ENCODE data around the gene ZC3H7A.

The ZC3H7A gene

GRCh38 chr16:11727796-11728543 is 69.1 kb downstream of the ZC3H7A start:
- H3K27ac Mint-ChIP-seq, result no peak overlapping the region
- DNase-seq (ENCODE audit: low spot score in 2 of 2), result no peak
- H3K4me3 Mint-ChIP-seq, result no peak overlapping the region
- ATAC-seq (ENCODE audit: low read depth), result no peak
- H3K36me3 Mint-ChIP-seq, result peaks cover 23% of the 10 kb centered on the region
- no peaks in the 10 kb centered on the region for H3K9me3 Mint-ChIP-seq
- H3K27me3 Mint-ChIP-seq, result no peaks in the 10 kb centered on the region
- H3K4me1 Mint-ChIP-seq, result no peaks in the 10 kb centered on the region

GRCh38 chr16:11726008-11726407 is 71.0 kb downstream of the ZC3H7A start:
- Mint-ChIP-seq H3K4me3 (no peak overlapping the region), H3K4me1 (no peaks in the 10 kb centered on the region), H3K27me3 (no peaks in the 10 kb centered on the region), H3K9me3 (no peaks in the 10 kb centered on the region), H3K36me3 (peaks cover 22% of the 10 kb centered on the region), H3K27ac (no peak overlapping the region)
- ATAC-seq (ENCODE audit: low read depth), result no peak
- no peak for DNase-seq (ENCODE audit: low spot score in 2 of 2)

DNA sequence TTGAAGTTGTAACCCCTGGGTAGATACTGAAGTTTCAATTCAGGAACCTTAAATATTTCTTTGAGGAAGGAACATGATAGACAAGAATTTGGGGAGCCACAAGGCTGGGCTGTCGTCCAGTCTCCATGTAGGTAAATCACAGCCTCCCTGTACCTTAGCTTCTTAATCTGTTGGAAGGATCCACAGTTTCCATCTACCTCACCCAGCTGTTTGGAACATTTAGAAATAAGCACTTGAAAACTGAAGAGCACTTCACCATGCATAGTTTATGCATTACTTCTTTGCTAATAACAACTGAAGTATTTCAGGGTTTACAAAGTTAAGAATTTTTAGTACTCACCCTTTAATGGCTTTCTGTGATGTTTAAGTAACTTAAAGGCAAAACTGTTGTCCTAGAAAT is 71.6 kb downstream of the ZC3H7A start:
- no peak overlapping the region for H3K27ac Mint-ChIP-seq
- H3K4me1 Mint-ChIP-seq, result no peaks in the 10 kb centered on the region
- no peaks in the 10 kb centered on the region for H3K9me3 Mint-ChIP-seq
- H3K4me3 Mint-ChIP-seq, result no peak overlapping the region
- H3K36me3 Mint-ChIP-seq, result peaks cover 22% of the 10 kb centered on the region
- ATAC-seq (ENCODE audit: low read depth) (no peak), DNase-seq (ENCODE audit: low spot score in 2 of 2) (no peak)
- no peaks in the 10 kb centered on the region for H3K27me3 Mint-ChIP-seq

GRCh38 chr16:11722468-11722808 is 74.6 kb downstream of the ZC3H7A start:
- H3K4me3 Mint-ChIP-seq, result no peak overlapping the region
- peak overlapping the region; percentile 38 for H3K27ac Mint-ChIP-seq
- peaks cover 8% of the 10 kb centered on the region for H3K4me1 Mint-ChIP-seq
- DNase-seq (ENCODE audit: low spot score in 2 of 2) (no peak), ATAC-seq (ENCODE audit: low read depth) (no peak)
- no peaks in the 10 kb centered on the region for H3K9me3 Mint-ChIP-seq
- no peaks in the 10 kb centered on the region for H3K27me3 Mint-ChIP-seq
- peaks cover 19% of the 10 kb centered on the region for H3K36me3 Mint-ChIP-seq

DNA sequence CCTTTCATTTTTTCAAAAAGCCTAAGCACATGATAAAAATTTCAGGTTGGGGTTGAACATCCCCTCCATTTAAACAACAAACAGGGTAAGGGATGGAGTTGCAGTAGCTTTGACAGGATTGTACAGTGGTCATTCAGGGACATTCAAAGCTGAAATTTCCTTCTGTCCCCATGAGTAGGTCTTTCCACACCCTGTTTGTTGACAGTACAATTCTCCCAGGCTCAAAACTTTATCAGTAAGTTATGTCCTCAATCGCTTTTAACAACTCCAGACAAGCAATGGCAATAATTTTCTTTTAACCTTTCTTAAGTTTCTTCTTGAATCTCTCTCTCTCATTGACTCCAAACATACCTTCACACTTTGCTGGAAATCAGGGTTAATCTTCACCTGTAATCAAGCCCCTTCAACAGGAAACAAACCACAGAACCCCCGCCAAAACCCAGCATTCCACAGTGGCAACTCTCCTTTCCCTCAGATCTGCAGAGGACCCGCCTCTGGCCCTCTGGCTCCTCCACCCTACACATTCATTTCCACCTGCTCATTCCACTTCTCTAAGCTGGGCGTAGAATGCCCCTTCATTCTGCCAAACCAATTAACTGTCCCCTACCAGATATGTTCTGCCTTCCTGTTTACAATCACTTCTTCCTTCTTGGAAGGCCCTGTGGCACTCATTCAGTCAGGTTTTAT is 75.1 kb downstream of the ZC3H7A start:
- ATAC-seq (ENCODE audit: low read depth), result no peak
- H3K9me3 Mint-ChIP-seq, result no peaks in the 10 kb centered on the region
- no peaks in the 10 kb centered on the region for H3K27me3 Mint-ChIP-seq
- peaks cover 17% of the 10 kb centered on the region for H3K36me3 Mint-ChIP-seq
- no peak overlapping the region for H3K4me3 Mint-ChIP-seq
- no peak for DNase-seq (ENCODE audit: low spot score in 2 of 2)
- H3K27ac Mint-ChIP-seq, result peak overlapping the region; percentile 38
- H3K4me1 Mint-ChIP-seq, result peaks cover 8% of the 10 kb centered on the region

DNA sequence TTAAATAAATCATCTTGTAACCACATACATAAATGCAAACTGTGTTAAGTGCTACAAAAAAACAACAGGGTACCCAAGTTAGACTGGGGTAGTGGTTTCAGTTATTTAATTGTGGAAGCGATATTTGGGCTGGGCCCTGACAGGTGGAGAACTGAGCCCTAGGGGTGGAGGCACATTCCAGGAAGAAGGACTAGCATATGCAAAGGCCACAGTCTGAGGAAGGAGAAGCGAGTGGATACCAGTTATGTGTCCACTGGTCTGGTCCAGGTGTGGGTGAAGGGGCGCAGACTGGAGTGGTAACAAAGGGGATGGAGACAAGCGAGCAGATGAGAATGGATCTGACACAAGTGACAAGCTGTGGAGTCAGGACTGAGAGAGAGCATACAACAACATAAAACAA is 77.3 kb downstream of the ZC3H7A start:
- Mint-ChIP-seq H3K4me3 (no peak overlapping the region), H3K27ac (no peak overlapping the region), H3K27me3 (no peaks in the 10 kb centered on the region), H3K9me3 (no peaks in the 10 kb centered on the region), H3K36me3 (peaks cover 16% of the 10 kb centered on the region), H3K4me1 (peaks cover 8% of the 10 kb centered on the region)
- DNase-seq (ENCODE audit: low spot score in 2 of 2) (no peak), ATAC-seq (ENCODE audit: low read depth) (no peak)

- H3K36me3 Mint-ChIP-seq, result peaks cover 18% of the 10 kb centered on the region
- H3K27ac Mint-ChIP-seq, result no peak overlapping the region
- H3K9me3 Mint-ChIP-seq, result no peaks in the 10 kb centered on the region
- H3K4me3 Mint-ChIP-seq, result no peak overlapping the region
- DNase-seq (ENCODE audit: low spot score in 2 of 2) (no peak), ATAC-seq (ENCODE audit: low read depth) (no peak)
- H3K27me3 Mint-ChIP-seq, result no peaks in the 10 kb centered on the region
- peaks cover 8% of the 10 kb centered on the region for H3K4me1 Mint-ChIP-seq
Observed at GRCh38 chr16:11719171-11719570, 77.9 kb downstream of the ZC3H7A start.

DNA sequence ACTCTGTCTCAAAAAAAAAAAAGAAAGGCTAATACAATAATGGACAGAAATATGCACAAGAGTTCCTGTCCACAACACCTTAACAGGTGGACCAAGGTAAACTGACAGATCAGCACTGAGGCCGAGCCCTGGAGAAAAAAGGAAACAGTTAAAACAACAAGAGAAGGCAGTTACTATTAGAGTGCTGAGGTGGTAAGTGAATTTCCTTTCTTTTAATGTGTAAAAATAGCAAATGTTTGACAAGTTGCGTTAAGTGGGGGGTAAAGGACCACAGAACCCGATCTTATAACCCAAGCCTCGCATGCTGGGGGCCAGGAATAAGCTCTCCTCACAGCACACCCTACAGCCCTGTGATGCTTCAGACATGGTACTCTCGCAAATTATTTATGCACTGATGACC is 79.2 kb downstream of the ZC3H7A start:
- Mint-ChIP-seq H3K36me3 (peaks cover 14% of the 10 kb centered on the region), H3K27ac (peak overlapping the region; percentile 76)

DNA sequence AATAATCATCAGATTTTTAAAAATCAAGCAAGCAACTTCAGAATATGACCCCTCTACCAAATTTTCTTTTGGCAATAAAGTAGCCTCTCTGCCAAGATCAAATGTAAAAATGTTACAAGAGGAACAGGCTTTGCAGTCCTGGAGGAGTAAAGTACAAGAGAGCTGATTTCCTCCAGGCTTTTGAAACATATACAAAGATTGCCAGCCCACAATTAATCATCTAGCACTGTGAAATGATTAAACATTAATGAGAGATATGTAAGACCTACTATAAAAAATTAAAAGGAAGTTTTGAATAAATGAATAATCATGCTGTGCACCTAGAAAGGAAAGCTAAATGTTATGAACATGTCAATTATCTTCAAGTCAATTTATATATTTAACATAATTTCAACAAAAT is 80.7 kb downstream of the ZC3H7A start:
- H3K4me1 Mint-ChIP-seq, result peaks cover 11% of the 10 kb centered on the region

More for the DNA sequence above, 79.2 kb downstream of the ZC3H7A start:
- Mint-ChIP-seq H3K27me3 (no peaks in the 10 kb centered on the region), H3K9me3 (no peaks in the 10 kb centered on the region), H3K4me3 (no peak overlapping the region), H3K4me1 (peaks cover 8% of the 10 kb centered on the region)
- DNase-seq (ENCODE audit: low spot score in 2 of 2) (no peak), ATAC-seq (ENCODE audit: low read depth) (no peak)

DNA sequence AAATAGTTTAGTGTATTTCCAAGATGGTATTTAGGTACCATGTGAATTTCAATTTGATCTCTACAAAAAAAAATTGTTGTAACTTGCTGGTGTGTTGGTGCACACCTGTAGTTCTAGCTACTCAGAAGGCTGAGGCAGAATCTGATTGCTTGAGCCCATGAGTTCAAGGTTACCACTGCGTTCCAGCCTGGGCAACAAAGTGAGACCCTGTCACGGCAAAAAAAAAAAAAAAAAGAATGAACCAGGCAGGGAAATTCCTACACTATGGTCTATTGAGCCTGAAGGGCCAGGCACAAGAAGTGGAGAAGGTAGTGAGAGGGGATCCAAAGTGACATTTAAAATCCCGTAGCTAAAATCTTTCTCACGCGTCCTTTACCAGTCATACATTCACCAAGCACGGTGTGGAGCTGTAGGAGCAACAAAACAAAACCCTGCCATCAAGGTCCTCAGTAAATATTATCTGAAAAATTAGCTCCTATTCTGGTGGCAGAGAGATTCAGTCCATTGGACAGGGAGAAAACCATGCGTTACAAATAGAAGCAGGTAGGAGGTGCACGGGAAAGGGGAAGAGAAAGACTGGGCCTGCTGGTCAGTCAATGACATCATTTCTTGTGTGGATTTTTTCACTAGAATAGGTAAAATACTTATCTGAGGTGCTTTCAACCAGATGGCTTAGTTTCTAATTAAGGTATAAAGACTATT is 81.7 kb downstream of the ZC3H7A start:
- peaks cover 11% of the 10 kb centered on the region for H3K4me1 Mint-ChIP-seq
- ATAC-seq (ENCODE audit: low read depth) (peak; percentile 35), DNase-seq (ENCODE audit: low spot score in 2 of 2) (no peak)
- no peaks in the 10 kb centered on the region for H3K9me3 Mint-ChIP-seq
- no peaks in the 10 kb centered on the region for H3K27me3 Mint-ChIP-seq
- H3K36me3 Mint-ChIP-seq, result peaks cover 9% of the 10 kb centered on the region
- H3K27ac Mint-ChIP-seq, result peak overlapping the region; percentile 38
- H3K4me3 Mint-ChIP-seq, result no peak overlapping the region

More for the DNA sequence above, 80.7 kb downstream of the ZC3H7A start:
- H3K9me3 Mint-ChIP-seq, result no peaks in the 10 kb centered on the region
- H3K4me3 Mint-ChIP-seq, result no peak overlapping the region
- no peak for DNase-seq (ENCODE audit: low spot score in 2 of 2)
- H3K27ac Mint-ChIP-seq, result peak overlapping the region; percentile 36
- H3K27me3 Mint-ChIP-seq, result no peaks in the 10 kb centered on the region
- H3K36me3 Mint-ChIP-seq, result peaks cover 9% of the 10 kb centered on the region
- ATAC-seq (ENCODE audit: low read depth), result no peak

DNA sequence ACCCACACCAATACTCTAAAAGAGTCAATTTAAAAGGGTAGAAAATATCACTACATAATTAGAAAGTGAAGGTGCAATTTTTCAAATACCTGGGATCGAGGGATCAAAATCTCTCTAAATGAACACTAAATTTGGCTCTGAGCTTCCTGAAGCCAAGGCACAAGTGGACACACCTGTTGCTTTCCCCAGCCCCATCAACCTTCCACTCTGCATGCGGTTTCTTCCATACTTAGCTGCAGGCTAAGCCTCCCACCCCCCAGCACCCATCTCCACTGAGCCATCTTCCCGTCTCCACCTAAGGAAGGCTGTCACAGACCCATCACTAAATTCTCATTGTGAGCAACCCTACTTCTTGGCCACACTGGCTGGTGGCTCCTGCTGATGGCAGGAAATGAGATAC is 84.9 kb downstream of the ZC3H7A start:
- H3K27me3 Mint-ChIP-seq, result no peaks in the 10 kb centered on the region
- DNase-seq (ENCODE audit: low spot score in 2 of 2) (no peak), ATAC-seq (ENCODE audit: low read depth) (no peak)
- H3K27ac Mint-ChIP-seq, result no peak overlapping the region
- no peak overlapping the region for H3K4me3 Mint-ChIP-seq
- no peaks in the 10 kb centered on the region for H3K9me3 Mint-ChIP-seq
- peaks cover 7% of the 10 kb centered on the region for H3K4me1 Mint-ChIP-seq
- peaks cover 8% of the 10 kb centered on the region for H3K36me3 Mint-ChIP-seq

DNA sequence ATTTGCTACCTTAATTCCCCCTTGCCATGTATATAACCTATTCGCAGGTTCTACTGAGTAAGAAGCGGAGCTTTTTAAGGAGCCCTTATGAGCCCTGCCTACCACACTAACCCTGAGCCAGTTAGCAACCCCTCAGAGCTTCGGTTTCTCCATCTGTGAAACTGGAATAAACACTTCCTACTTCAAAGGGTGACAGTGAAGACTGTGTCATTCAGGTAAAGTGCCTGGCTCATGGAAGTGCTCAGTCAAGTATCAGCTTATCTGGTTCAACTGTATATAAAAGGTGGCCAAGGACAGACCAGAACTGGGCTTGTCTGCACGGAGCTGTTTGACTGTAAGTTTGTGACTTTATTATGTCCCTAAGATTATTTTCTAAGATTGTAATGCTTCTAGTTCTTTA is 85.4 kb downstream of the ZC3H7A start:
- Mint-ChIP-seq H3K27me3 (no peaks in the 10 kb centered on the region), H3K36me3 (peaks cover 7% of the 10 kb centered on the region), H3K27ac (no peak overlapping the region), H3K9me3 (no peaks in the 10 kb centered on the region), H3K4me3 (no peak overlapping the region), H3K4me1 (peaks cover 7% of the 10 kb centered on the region)
- ATAC-seq (ENCODE audit: low read depth) (no peak), DNase-seq (ENCODE audit: low spot score in 2 of 2) (no peak)

GRCh38 chr16:11708421-11708820 is 88.6 kb downstream of the ZC3H7A start:
- no peak overlapping the region for H3K27ac Mint-ChIP-seq
- ATAC-seq (ENCODE audit: low read depth), result no peak
- H3K36me3 Mint-ChIP-seq, result peaks cover 8% of the 10 kb centered on the region
- no peak overlapping the region for H3K4me3 Mint-ChIP-seq
- no peak for DNase-seq (ENCODE audit: low spot score in 2 of 2)
- H3K9me3 Mint-ChIP-seq, result no peaks in the 10 kb centered on the region
- H3K27me3 Mint-ChIP-seq, result no peaks in the 10 kb centered on the region
- peaks cover 13% of the 10 kb centered on the region for H3K4me1 Mint-ChIP-seq

DNA sequence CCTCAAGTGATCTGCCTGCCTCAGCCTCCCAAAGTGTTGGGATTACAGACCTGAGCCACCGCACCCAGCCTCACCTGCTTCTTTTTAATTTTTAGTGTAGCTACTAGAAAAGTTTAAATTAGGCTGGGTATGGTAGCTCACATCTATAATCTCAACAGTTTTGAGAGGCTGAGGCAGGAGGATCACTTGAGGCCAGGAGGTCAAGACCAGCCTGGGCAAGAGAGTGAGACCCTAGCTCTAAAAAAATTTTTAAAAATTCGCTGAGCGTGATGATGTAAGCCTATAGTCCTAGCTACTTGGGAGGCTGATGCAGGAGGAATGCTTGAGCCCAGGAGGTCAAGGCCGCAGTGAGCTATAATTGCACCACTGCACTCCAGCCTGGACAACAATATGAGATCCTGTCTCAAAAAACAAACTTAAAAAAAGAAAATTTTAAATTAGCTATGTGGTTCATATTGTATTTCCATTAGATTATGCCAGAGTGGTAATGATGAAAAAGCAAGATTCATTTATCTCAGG is 89.3 kb downstream of the ZC3H7A start:
- no peak overlapping the region for H3K4me3 Mint-ChIP-seq
- H3K36me3 Mint-ChIP-seq, result peaks cover 8% of the 10 kb centered on the region
- peaks cover 13% of the 10 kb centered on the region for H3K4me1 Mint-ChIP-seq
- no peak overlapping the region for H3K27ac Mint-ChIP-seq
- DNase-seq (ENCODE audit: low spot score in 2 of 2) (no peak), ATAC-seq (ENCODE audit: low read depth) (no peak)
- H3K9me3 Mint-ChIP-seq, result no peaks in the 10 kb centered on the region
- H3K27me3 Mint-ChIP-seq, result no peaks in the 10 kb centered on the region
